GM19043 (cell line): ENCODE results near the gene EEF1AKMT3.
"Not testable (repeated sequence)": the region's sequence is repeated elsewhere in the genome, so short reads cannot be mapped to it uniquely, and the experiment has no call there.

Experiments used
- ATAC-seq: cut with Tn5 transposase; IDR thresholded peaks from one replicate; pipeline ENCODE4 v1.9.1; 2021; ENCODE audit warnings: low read depth; ENCODE audit not compliant: unreplicated experiment

EEF1AKMT3 gene

GRCh38 chr12:57813971-57814772, 41.8 kb downstream of the EEF1AKMT3 start:
- ATAC-seq = no peak

DNA sequence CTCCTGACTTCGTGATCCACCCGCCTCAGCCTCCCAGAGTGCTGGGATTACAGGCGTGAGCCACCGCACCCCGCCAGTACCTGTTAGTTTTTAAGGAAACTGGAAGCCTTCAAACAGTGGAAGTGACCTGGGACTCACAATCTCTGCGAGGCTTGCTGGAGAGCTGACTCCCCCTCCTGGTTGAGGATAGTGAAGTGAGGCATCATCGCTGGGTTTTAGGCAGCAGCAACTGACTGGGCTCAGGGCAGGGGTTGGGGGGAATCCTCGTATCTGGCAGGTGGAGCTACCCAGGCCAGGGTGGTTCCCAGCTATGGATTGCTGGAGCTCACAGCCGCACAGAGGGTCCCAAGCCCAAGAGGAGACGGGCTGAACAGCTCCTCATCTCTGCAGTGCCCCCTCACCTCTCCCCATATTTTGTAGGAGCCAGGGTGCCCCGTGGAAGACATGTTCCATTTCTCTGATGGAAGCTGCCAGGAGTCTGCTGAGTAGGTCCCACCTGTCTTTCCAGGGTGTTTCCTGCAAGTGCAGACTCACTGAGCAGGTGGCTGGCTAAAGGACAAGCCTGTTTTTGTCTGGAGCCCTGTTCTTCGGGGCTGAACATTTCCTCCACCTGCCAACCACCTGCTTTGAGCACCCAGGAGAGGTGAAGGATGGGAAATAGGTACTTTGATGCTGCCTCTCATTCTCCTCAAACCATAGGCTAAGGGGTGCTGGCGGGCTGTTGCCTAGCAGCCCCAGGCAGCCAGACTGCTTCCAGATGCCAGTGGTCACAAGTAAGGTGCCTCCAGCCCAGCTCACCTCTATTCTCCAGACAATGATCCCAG, 43.0 kb downstream of the EEF1AKMT3 start:
- ATAC-seq = no peak

- ATAC-seq = no peak
Observed at GRCh38 chr12:57816001-57816854, 43.8 kb downstream of the EEF1AKMT3 start.

- no peak for ATAC-seq
Observed at GRCh38 chr12:57816855-57817151, 44.4 kb downstream of the EEF1AKMT3 start.

- no peak for ATAC-seq
Observed at GRCh38 chr12:57817261-57817989, 45.0 kb downstream of the EEF1AKMT3 start.

- ATAC-seq = not testable (repeated sequence)
Observed at GRCh38 chr12:57817990-57818331, 45.5 kb downstream of the EEF1AKMT3 start.

GRCh38 chr12:57820119-57820518, 47.7 kb downstream of the EEF1AKMT3 start:
- ATAC-seq = not testable (repeated sequence)

- ATAC-seq = not testable (repeated sequence)
Observed at GRCh38 chr12:57821015-57821414, 48.6 kb downstream of the EEF1AKMT3 start.

DNA sequence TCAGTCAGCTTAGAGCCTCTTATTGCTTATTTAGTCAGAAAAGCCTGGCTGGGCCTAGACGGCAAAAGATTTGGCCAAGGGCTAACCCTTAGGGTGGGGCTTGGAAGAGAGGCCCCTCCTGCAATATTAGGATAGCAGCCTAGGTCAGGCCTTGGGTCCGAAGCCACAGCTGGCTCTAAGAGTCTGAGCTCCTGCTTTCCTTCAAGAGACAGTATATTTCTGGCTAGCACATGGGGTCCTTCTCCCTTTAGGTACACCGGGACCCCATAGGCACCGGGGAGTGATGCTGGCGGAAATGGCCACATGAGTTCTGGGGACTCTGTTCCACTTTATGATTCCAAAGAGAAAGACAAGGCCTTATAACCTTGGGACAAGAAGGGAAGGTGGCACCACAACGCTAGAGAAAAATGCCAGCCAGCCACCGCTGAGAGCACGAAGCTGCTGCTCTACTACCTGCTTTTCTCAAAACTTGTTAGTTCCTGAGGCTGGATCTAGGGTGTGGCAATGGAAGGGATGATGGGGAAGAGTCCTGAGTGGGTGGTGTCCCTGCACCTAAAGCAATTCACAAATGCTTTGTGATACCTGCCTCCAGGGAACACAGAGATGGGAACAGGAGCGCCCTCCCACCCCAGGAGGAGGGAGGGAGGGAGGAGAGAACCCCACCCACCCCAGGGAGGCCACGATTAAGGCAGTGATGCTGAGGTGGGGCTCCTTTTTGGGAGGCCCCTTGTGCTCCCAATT, 49.2 kb downstream of the EEF1AKMT3 start:
- ATAC-seq = no peak

DNA sequence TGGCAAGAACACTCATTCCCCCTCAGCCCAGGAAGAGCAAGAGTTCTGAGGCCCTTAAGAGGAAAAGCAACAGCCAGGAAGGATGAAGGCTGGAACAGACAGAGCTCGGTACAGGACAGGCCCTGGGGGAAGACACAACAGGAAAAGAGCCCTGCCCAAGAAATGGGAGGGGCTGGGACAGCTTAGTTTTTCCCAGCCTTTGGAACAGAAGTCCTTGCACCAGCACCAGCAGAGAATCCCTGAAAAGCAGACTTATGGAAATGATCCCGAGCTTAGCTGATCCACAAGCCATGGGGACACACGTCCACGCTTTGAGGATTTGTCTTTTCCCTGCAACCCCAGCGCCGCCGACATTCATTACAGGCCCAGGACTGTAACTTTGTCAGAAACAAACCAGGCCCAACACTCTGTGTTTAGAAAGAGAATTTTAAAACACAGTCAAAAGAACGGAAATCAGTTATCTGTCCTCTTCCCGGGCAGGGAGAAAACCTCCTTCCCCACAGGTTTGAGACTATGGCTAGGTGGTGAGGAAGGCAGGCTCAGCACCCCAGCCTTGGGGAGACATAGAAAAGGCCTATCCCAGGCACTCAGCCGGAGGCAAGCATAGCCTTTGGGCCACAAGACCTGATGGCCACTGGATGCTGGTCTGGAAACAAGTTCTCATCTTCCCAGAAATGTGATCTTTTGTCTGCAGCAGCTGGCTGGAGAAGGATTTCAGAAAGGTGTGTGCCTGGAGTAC, 50.1 kb downstream of the EEF1AKMT3 start:
- no peak for ATAC-seq

DNA sequence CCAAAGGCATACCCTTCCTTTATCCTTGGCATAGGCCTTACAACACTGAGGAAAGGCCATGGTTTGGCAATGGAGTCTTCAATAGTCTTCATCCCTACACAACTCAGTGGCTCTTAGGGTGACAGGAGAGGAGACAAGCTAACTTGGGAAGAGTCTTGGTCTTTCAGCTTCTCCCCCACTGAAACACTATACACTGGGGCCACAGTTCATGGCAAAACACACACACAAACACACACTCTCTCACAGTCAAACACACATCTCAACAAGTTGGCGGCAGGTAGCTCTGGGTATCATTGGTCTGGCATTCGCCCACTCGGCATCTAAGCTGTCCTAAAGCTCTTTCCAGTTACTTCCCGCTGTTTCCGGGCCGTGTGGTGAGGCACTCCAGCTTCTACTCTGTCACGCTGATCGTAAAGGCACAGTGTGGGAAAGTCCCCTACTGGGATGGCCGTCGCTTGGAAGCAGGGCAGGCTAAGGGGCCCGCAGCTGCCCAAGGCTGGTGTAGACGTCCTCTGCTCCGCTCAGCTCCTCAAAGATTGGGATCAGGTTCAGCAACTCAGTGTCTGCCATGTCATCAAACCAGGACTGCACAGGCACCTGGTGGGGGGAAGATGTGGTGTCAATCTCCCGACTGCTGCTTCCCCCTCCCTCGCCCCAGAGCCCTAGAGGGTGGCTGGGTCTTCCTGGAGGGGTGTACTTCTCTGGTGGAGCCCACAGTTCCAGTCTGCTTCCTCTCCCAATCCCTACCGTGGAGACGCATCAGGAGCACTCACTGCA, 50.9 kb downstream of the EEF1AKMT3 start:
- ATAC-seq = no peak

DNA sequence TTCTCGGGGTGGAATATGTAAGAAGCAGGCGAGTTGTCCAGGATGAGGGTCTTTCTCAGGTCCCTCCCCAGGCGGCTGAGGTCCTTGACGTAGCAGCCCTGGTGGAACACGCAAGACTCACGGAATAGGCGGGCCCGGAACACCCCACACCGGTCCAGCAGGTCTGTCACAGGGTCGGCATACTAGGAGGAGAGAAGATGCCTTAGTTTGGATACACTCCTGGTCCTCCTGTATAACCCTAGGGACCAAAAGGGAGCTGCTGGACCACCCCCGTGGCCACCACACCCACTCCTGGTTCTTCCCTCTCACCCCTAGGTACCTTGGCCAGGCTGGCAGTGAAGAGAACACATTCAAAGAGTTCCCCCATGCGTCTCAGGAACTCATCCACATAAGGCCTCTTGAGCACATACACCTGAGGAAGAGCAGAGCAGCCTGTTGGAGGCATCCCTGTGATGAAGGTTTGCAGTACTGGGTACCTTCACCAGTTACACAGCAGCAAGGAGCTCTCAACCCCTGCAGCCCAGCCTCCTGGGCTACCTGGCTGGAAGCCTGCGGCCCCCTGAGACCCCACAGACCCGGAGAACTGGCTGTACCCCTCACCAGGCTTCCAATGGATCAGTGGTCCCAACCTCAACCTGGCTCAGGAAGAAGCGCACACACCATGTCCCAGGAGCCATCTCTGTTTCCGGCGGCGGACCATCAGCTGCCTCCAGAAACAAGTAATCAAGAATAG, 51.7 kb downstream of the EEF1AKMT3 start:
- ATAC-seq = no peak

DNA sequence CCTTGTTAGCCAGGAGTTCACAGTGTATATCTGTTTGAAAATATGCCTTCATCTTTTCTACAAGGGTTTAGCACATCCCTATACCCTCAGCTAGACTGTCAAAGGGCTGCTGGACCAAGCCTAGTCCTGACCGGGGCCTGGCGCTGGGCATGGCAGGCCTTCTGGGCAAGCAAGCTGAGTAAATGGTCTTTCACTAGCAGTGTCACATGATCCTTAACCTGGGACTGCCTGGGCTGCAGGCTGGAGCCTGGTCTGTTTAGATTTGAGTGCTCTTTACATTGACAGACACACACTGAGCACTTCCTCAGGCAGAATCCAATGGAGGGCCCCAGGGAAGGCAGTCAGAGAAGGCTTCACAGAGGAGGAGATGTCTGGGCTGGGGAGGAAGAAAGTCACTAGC, 53.0 kb downstream of the EEF1AKMT3 start:
- no peak for ATAC-seq

DNA sequence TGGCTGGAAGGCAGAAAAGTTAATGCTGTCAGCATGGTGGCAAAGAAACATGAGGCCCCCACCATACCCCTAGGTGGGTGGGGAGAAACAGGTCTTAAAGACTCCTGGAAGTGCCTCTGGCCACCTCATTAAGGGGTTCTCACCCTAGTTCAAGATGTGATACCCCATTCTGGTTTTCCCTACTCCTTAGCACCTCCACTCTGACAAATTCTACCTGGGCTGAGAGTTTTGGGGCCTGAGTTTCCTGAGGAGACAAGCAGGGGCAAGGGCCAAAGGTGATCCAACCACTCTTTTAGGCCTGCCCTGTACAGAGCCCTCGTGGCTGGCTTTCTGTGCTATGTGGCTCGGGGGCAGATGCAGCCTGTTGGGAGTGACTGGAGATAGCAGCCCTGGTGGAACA, 54.0 kb downstream of the EEF1AKMT3 start:
- no peak for ATAC-seq

GRCh38 chr12:57826966-57827365, 54.6 kb downstream of the EEF1AKMT3 start:
- ATAC-seq = no peak

- ATAC-seq = no peak
Observed at GRCh38 chr12:57829025-57829777, 56.8 kb downstream of the EEF1AKMT3 start.

GRCh38 chr12:57830393-57830792, 58.0 kb downstream of the EEF1AKMT3 start:
- ATAC-seq = no peak
